ENCODE data around the gene ABCC5. TPM values are rescaled to one million over a fixed set of nuclear protein-coding genes. Genes with fewer than 3 reads are reported as not detected.

Gene ABCC5
- total RNA-seq, 1 experiment from 2014 or later: 37.6 TPM

GRCh38 chr3:183975981-183976662 lies 41.6 kb downstream of the ABCC5 start:
- Histone ChIP-seq H3K4ac (ENCODE audit: low read depth, low read length) (no peak overlapping the region), H2BK5ac (ENCODE audit: insufficient read length, low read length) (no peak overlapping the region), H4K91ac (ENCODE audit: insufficient read length, low read depth, low read length) (no peak overlapping the region), H3K4me2 (ENCODE audit: insufficient read depth, insufficient read length, low read length) (no peak overlapping the region), H3K14ac (ENCODE audit: insufficient read depth, low read length) (no peak overlapping the region), H3K56ac (ENCODE audit: insufficient read length, low read depth, low read length) (no peak overlapping the region), H3K27me3 (ENCODE audit: insufficient read depth, low read length) (no peaks in the 10 kb centered on the region), H3K27ac (ENCODE audit: insufficient read length, low read depth, low read length) (no peak overlapping the region), H3K23me2 (ENCODE audit: insufficient read length, low read depth, low read length, poor library complexity, severe bottlenecking) (no peaks in the 10 kb centered on the region), H3K79me1 (ENCODE audit: insufficient read depth, low read depth, low read length, poor library complexity, severe bottlenecking) (no peaks in the 10 kb centered on the region), H3K18ac (ENCODE audit: insufficient read length, low read depth, low read length) (no peak overlapping the region), H3T11ph (ENCODE audit: low read length) (no peak overlapping the region), H4K20me1 (ENCODE audit: control insufficient read depth, insufficient read depth, insufficient read length) (no peaks in the 10 kb centered on the region), H3K9ac (ENCODE audit: extremely low read depth, insufficient read length, low read length) (no peak overlapping the region), H3K9me3 (ENCODE audit: control insufficient read depth, low read depth, low read length) (no peaks in the 10 kb centered on the region), H2AFZ (ENCODE audit: low read length) (no peak overlapping the region), H4K5ac (ENCODE audit: insufficient read length, low read depth, low read length) (no peak overlapping the region), H2BK120ac (ENCODE audit: low read depth, low read length, poor library complexity, severe bottlenecking) (no peak overlapping the region), H2BK20ac (ENCODE audit: low read depth, low read length, poor library complexity, severe bottlenecking) (no peak overlapping the region), H3K4me1 (ENCODE audit: insufficient read depth, low read length) (no peaks in the 10 kb centered on the region), H3K23ac (ENCODE audit: insufficient read length, low read depth, low read length) (no peak overlapping the region), H2BK12ac (ENCODE audit: insufficient read length, low read depth, low read length) (no peak overlapping the region), H2AK5ac (ENCODE audit: insufficient read length, low read length) (no peak overlapping the region), H3K79me2 (ENCODE audit: insufficient read depth, low read length) (no peaks in the 10 kb centered on the region), H2BK15ac (ENCODE audit: low read depth, low read length) (no peak overlapping the region), H4K8ac (replicated peaks; ENCODE audit: insufficient read length, low read depth, low read length) (no peak overlapping the region)
- Mint-ChIP-seq H3K4me3 (no peak overlapping the region), H3K27ac (peak overlapping the region in 1 of 3 experiments; percentile 65; a peak in 1 of 7 replicates), H3K36me3 (ENCODE audit: insufficient read depth in 1 of 3, low read depth in 3 of 3) (peaks cover 17 to 44% (median 32%) of the 10 kb centered on the region in 3 experiments), H3K4me1 (peaks cover 16 to 17% of the 10 kb centered on the region in 2 experiments), H3K27me3 (ENCODE audit: low read depth) (no peaks in the 10 kb centered on the region), H3K9me3 (no peaks in the 10 kb centered on the region)
- DNase-seq: no peak
- WGBS (ENCODE audit: extremely low coverage, insufficient read length, low lambda C conversion rate): no CpG with 5 or more reads among the region's 10 CpGs
- TF ChIP-seq CTCF (conservative IDR thresholded peaks at IDR 0.05): no peak
